T-helper 1 cell (primary cell): Measurements from ENCODE around the gene TRHDE.

Experiments
- DNase-seq, 5 donors: peaks; one replicate each; pipeline ENCODE4 v3.0.0-alpha.2; 2012 to 2020

The TRHDE gene

GRCh38 chr12:72275526-72275925, 3.4 kb downstream of the TRHDE start:
- no peak for DNase-seq

- DNase-seq: no peak
These were observed 4.1 kb downstream of the TRHDE start for GRCh38 chr12:72276181-72276805.

GRCh38 chr12:72277415-72277814, 5.2 kb downstream of the TRHDE start:
- no peak for DNase-seq

- DNase-seq: no peak
These were observed 6.7 kb downstream of the TRHDE start for GRCh38 chr12:72278894-72279293.

GRCh38 chr12:72281126-72281525, 9.0 kb downstream of the TRHDE start:
- DNase-seq: no peak

- DNase-seq: no peak
These were observed 10.6 kb downstream of the TRHDE start for GRCh38 chr12:72282721-72283120.

GRCh38 chr12:72285861-72286260, 13.7 kb downstream of the TRHDE start:
- no peak for DNase-seq

GRCh38 chr12:72286526-72286925, 14.4 kb downstream of the TRHDE start:
- DNase-seq: no peak

- DNase-seq: no peak
These were observed 16.3 kb downstream of the TRHDE start for GRCh38 chr12:72288436-72288835.

- no peak for DNase-seq
These were observed 16.7 kb downstream of the TRHDE start for GRCh38 chr12:72288911-72289310.

- no peak for DNase-seq
These were observed 17.5 kb downstream of the TRHDE start for GRCh38 chr12:72289633-72290032.

- DNase-seq: no peak
These were observed 19.0 kb downstream of the TRHDE start for GRCh38 chr12:72291175-72291574.

- DNase-seq: no peak
These were observed 21.5 kb downstream of the TRHDE start for GRCh38 chr12:72293701-72294100.

GRCh38 chr12:72295101-72295500, 22.9 kb downstream of the TRHDE start:
- no peak for DNase-seq

GRCh38 chr12:72295744-72296143, 23.6 kb downstream of the TRHDE start:
- no peak for DNase-seq

- DNase-seq: no peak
These were observed 24.2 kb downstream of the TRHDE start for GRCh38 chr12:72296389-72296788.

- DNase-seq: no peak
These were observed 25.5 kb downstream of the TRHDE start for GRCh38 chr12:72297666-72298065.

- no peak for DNase-seq
These were observed 28.6 kb downstream of the TRHDE start for GRCh38 chr12:72300728-72301127.

- DNase-seq: no peak
These were observed 32.6 kb downstream of the TRHDE start for GRCh38 chr12:72304751-72305150.

GRCh38 chr12:72307229-72307628, 35.1 kb downstream of the TRHDE start:
- DNase-seq: no peak

GRCh38 chr12:72311946-72312345, 39.8 kb downstream of the TRHDE start:
- DNase-seq: no peak

GRCh38 chr12:72313806-72314205, 41.6 kb downstream of the TRHDE start:
- DNase-seq: no peak

- no peak for DNase-seq
These were observed 43.7 kb downstream of the TRHDE start for GRCh38 chr12:72315858-72316257.

- DNase-seq: no peak
These were observed 46.2 kb downstream of the TRHDE start for GRCh38 chr12:72318341-72318740.

GRCh38 chr12:72323881-72324280, 51.7 kb downstream of the TRHDE start:
- no peak for DNase-seq
